Activated T-helper 1 cell treated with anti-CD3 and anti-CD28 coated beads, Interleukin-12 subunit alpha, Interleukin-12 subunit beta, Interleukin-2, Interleukin-4 antibody, amounts not matched to agents 30 ng/mL and 10 ng/mL and 1 ng/mL, durations not matched to agents 14 hours and 24 hours and 36 hours (primary cell): ENCODE results near the gene DEFB108B. TPM values are rescaled to one million over a fixed set of nuclear protein-coding genes. Genes with fewer than 3 reads are reported as not detected.
A peak's percentile ranks its signal among the peaks of the same experiment; 100 is the strongest.
"Not testable (repeated sequence)": the region's sequence is repeated elsewhere in the genome, so short reads cannot be mapped to it uniquely, and the experiment has no call there.

Source experiments
- DNase-seq: peaks from one replicate; pipeline ENCODE4 v3.0.0; 2021; ENCODE audit warnings: low spot score
- H3K27ac Mint-ChIP-seq: one replicate; pipeline ENCODE4 v1.8.0; 2021; ENCODE audit warnings: mild to moderate bottlenecking, mixed read lengths
- H3K27me3 Mint-ChIP-seq: one replicate; pipeline ENCODE4 v1.8.0; 2022; ENCODE audit warnings: mild to moderate bottlenecking, moderate library complexity, mixed read lengths; ENCODE audit not compliant: insufficient read depth
- H3K36me3 Mint-ChIP-seq: one replicate; pipeline ENCODE4 v1.8.0; 2021; ENCODE audit warnings: low read depth, mixed read lengths
- H3K4me1 Mint-ChIP-seq: one replicate; pipeline ENCODE4 v1.8.0; 2021; ENCODE audit warnings: low read depth, mixed read lengths
- H3K4me3 Mint-ChIP-seq: one replicate; pipeline ENCODE4 v1.8.0; 2021; ENCODE audit warnings: mild to moderate bottlenecking, moderate library complexity, mixed read lengths
- H3K9me3 Mint-ChIP-seq: one replicate; pipeline ENCODE4 v1.8.0; 2021; ENCODE audit warnings: mixed read lengths
- intact Hi-C: fragments of 100-400 bp; cut with micrococcal nuclease; formaldehyde crosslinking; loops from one replicate; pipeline ENCODE4 v1.15.1; 2024
- total RNA-seq: library from RNA; stranded (reverse); gene quantifications from 2 replicates; pipeline ENCODE4 v1.2.3, GENCODE V29; 2022

The DEFB108B gene
- total RNA-seq, result not detected in 2 replicates

- H3K4me1 Mint-ChIP-seq, DNase-seq, H3K4me3 Mint-ChIP-seq, H3K9me3 Mint-ChIP-seq, H3K36me3 Mint-ChIP-seq, H3K27ac Mint-ChIP-seq, intact Hi-C loops, H3K27me3 Mint-ChIP-seq: not testable (repeated sequence)
Measured at GRCh38 chr11:71832811-71833210, at the start of gene DEFB108B. Gene DEFB108B, plus strand, starts transcription at chr11:71833200. Its CDS starts 0 bp downstream, at chr11:71833200.

GRCh38 chr11:71786114-71786847 is 46.7 kb upstream of the DEFB108B start:
- not testable (repeated sequence) for H3K36me3 Mint-ChIP-seq, H3K9me3 Mint-ChIP-seq, DNase-seq, H3K27me3 Mint-ChIP-seq
- Mint-ChIP-seq H3K4me3 (peak overlapping the region; percentile 97), H3K4me1 (peaks cover 23% of the 10 kb centered on the region), H3K27ac (peak overlapping the region; percentile 65)
- intact Hi-C loops, result loop anchor here (2.0 kb wide), 2 partner anchors 27 to 333 kb away; partner anchors contain the start of gene NADSYN1

GRCh38 chr11:71786848-71787097 is 46.2 kb upstream of the DEFB108B start:
- intact Hi-C loops, result loop anchor here (1.0 to 2.0 kb wide), 7 partner anchors 26 to 648 kb away; partner anchors contain the start of genes ANAPC15, CLPB, LRRC51 and NADSYN1
- H3K36me3 Mint-ChIP-seq, H3K9me3 Mint-ChIP-seq, H3K27me3 Mint-ChIP-seq: not testable (repeated sequence)
- peak; percentile 97 for DNase-seq
- Mint-ChIP-seq H3K27ac (peak overlapping the region; percentile 96), H3K4me3 (peak overlapping the region; percentile 97), H3K4me1 (peaks cover 23% of the 10 kb centered on the region)

GRCh38 chr11:71787098-71787823 is 45.7 kb upstream of the DEFB108B start:
- Mint-ChIP-seq H3K36me3 (peaks cover 2% of the 10 kb centered on the region), H3K9me3 (no peaks in the 10 kb centered on the region), H3K27me3 (no peaks in the 10 kb centered on the region), H3K27ac (peak overlapping the region; percentile 97), H3K4me1 (peaks cover 23% of the 10 kb centered on the region), H3K4me3 (peak overlapping the region; percentile 97)
- intact Hi-C loops, result loop anchor here (1.0 to 2.0 kb wide), 7 partner anchors 26 to 647 kb away; partner anchors contain the start of genes ANAPC15, CLPB, LRRC51 and NADSYN1
- peak; percentile 91 for DNase-seq

- intact Hi-C loops, result loop anchor here (1.0 to 2.0 kb wide), 7 partner anchors 25 to 646 kb away; partner anchors contain the start of genes ANAPC15, CLPB, LRRC51 and NADSYN1
- Mint-ChIP-seq H3K4me3 (peak overlapping the region; percentile 97), H3K27ac (peak overlapping the region; percentile 97), H3K4me1 (peaks cover 23% of the 10 kb centered on the region)
- peak; percentile 13 for DNase-seq
- H3K36me3 Mint-ChIP-seq, H3K9me3 Mint-ChIP-seq, H3K27me3 Mint-ChIP-seq: not testable (repeated sequence)
Measured at GRCh38 chr11:71787824-71788454, 45.1 kb upstream of the DEFB108B start.

GRCh38 chr11:71789444-71790196 is 43.4 kb upstream of the DEFB108B start:
- DNase-seq, H3K4me3 Mint-ChIP-seq, H3K36me3 Mint-ChIP-seq, H3K27me3 Mint-ChIP-seq, H3K27ac Mint-ChIP-seq, H3K9me3 Mint-ChIP-seq, intact Hi-C loops: not testable (repeated sequence)
- peaks cover 23% of the 10 kb centered on the region for H3K4me1 Mint-ChIP-seq

- peaks cover 19% of the 10 kb centered on the region for H3K4me1 Mint-ChIP-seq
- H3K27me3 Mint-ChIP-seq, H3K9me3 Mint-ChIP-seq, H3K4me3 Mint-ChIP-seq, H3K27ac Mint-ChIP-seq, DNase-seq, intact Hi-C loops, H3K36me3 Mint-ChIP-seq: not testable (repeated sequence)
Measured at GRCh38 chr11:71791111-71791510, 41.9 kb upstream of the DEFB108B start.

GRCh38 chr11:71792621-71793235 is 40.3 kb upstream of the DEFB108B start:
- not testable (repeated sequence) for H3K4me3 Mint-ChIP-seq

GRCh38 chr11:71794386-71795040 is 38.5 kb upstream of the DEFB108B start:
- H3K36me3 Mint-ChIP-seq, H3K9me3 Mint-ChIP-seq, H3K27ac Mint-ChIP-seq, DNase-seq, H3K27me3 Mint-ChIP-seq, intact Hi-C loops, H3K4me3 Mint-ChIP-seq, H3K4me1 Mint-ChIP-seq: not testable (repeated sequence)

More at GRCh38 chr11:71792621-71793235, 40.3 kb upstream of the DEFB108B start:
- H3K27ac Mint-ChIP-seq, intact Hi-C loops, H3K27me3 Mint-ChIP-seq, H3K36me3 Mint-ChIP-seq, H3K9me3 Mint-ChIP-seq: not testable (repeated sequence)
- H3K4me1 Mint-ChIP-seq, result peaks cover 18% of the 10 kb centered on the region
- DNase-seq, result peak; percentile 38

GRCh38 chr11:71795236-71795635 is 37.8 kb upstream of the DEFB108B start:
- H3K9me3 Mint-ChIP-seq, H3K4me1 Mint-ChIP-seq, H3K27ac Mint-ChIP-seq, H3K27me3 Mint-ChIP-seq, intact Hi-C loops, H3K4me3 Mint-ChIP-seq, DNase-seq, H3K36me3 Mint-ChIP-seq: not testable (repeated sequence)

- H3K27me3 Mint-ChIP-seq, H3K36me3 Mint-ChIP-seq, DNase-seq, intact Hi-C loops, H3K9me3 Mint-ChIP-seq, H3K27ac Mint-ChIP-seq, H3K4me1 Mint-ChIP-seq, H3K4me3 Mint-ChIP-seq: not testable (repeated sequence)
Measured at GRCh38 chr11:71796016-71796415, 37.0 kb upstream of the DEFB108B start.

- H3K36me3 Mint-ChIP-seq, H3K27me3 Mint-ChIP-seq, H3K4me3 Mint-ChIP-seq, intact Hi-C loops, DNase-seq, H3K9me3 Mint-ChIP-seq, H3K4me1 Mint-ChIP-seq, H3K27ac Mint-ChIP-seq: not testable (repeated sequence)
Measured at GRCh38 chr11:71796781-71797180, 36.2 kb upstream of the DEFB108B start.
